ENCODE measurements around the gene RNF43. TPM values are rescaled to one million over a fixed set of nuclear protein-coding genes. Genes with fewer than 3 reads are reported as not detected.

RNF43 gene
- total RNA-seq, 1 donor from 2014 or later: 19.0 TPM

GRCh38 chr17:58381124-58382035, 36.0 kb downstream of the RNF43 start:
- peak; percentile 46 for DNase-seq (ENCODE audit: low spot score)

DNA sequence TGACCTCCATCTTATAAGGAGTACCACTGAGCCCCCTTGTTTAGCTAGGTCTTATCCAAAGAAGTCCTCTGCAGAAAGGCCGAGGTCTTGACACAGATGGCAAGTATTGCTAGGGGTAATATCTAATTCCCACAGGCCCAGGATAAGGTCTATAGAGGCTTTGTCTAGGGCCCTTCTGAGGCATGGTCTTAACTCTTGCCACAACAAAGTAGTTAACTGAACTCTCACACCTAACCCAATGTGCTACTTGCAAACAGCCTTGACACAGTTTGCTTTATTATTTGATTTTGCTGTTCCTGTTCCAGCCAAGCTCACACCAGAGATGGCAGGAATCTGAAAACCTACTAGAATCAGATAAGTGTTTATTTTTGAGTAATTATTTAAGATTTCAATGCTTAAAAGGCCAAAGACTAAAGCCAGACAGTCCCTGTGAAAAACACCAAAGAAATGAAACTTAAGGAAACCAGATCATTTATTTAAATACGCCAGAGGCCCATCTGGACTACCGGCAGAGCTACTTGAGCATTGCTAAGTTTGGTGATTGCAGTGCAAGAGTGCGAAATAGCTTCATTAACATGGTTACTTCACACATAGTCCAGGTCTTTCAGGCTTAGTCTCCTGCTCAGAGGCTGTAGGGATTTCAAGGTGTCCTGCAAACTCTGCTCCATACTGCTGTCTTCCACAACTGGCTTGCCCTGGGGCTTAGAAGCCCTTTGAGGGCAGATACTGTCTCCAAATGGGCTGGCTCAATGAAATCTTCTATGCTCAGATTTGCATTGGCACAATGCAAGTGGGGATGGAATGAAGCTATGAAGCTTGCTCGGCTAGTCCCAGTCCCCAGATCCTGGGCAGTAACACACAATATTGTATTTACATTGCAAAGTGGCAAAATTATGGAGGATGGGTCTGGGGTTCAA, 36.9 kb downstream of the RNF43 start:
- DNase-seq (ENCODE audit: low spot score): no peak

DNA sequence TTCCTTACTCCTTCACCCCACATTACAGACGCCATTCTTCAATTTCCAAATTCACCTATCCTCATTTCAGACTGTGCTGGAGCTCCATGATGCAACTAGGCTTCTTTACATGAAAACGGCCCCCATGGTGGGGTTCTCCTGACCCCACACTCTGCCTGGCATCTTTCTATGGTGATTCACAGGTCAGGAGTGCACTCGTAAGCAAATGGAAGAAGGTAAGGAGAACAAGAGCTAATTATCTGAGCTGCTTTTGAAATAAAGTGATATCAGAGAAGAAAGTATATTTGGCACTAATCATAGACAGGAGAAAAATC, 37.9 kb downstream of the RNF43 start:
- DNase-seq (ENCODE audit: low spot score): no peak

DNA sequence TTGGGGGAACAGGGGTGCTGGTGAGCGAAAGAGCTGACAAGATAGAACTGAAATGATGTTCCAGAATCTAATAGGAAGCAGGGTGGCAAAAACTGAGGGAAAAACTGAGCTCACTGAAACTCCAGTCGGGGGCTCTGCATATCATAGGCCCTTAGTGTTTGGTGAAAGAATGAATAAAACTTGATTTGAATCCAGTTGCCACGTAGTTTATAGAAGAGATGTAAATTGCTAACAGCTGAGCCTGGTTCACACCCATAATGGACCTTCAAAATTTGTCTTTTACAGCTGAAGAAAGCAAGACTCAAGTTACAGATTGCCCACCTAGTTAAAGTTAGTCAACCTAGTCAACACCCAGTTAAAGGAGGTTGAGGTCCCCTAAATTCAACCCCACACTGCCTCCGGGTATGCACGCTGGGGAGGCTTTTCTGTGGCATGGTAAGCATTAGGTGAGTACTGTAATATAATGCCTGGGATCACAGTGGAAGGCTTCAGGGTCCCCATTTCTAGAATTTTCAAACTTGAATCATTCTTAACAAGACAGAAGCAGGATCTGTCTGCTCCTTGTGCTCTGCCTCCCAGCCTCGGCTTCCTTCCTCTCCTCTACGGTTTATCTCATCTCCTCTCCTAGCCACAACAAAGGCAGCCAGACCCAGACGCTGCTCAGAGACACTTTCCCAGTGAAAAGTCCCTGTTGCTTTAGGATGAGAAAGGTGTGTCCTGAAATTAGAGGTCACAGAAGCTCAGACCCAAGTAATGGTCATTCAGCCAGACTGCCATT, 38.4 kb downstream of the RNF43 start:
- no peak for DNase-seq (ENCODE audit: low spot score)

GRCh38 chr17:58377661-58378060, 39.7 kb downstream of the RNF43 start:
- no peak for DNase-seq (ENCODE audit: low spot score)

DNA sequence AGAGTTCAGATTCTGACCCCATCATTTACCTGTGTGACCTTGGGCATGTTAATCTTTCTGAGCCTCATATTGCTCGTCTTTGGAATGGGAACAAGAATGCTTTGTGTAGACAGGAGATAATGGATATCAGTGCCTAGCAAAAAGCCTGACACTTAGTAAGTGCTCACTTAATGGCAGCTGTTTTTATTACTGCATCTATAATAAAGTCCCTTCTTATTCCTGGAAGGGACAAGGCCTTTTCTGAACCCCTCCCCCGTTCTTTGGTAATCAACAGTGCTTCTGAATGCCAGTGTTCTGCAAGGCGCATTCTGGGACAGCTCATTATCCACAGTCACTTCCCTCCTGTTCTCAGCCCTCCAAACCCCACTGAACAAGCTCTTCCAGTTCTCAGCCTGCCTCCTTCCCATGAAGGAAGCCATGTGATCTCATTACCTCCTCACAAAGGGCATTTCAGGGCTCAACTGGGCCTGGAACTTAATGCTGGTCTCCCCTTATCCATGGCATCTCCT, 40.2 kb downstream of the RNF43 start:
- peak; percentile 61 for DNase-seq (ENCODE audit: low spot score)

- DNase-seq (ENCODE audit: low spot score): no peak
Measured at GRCh38 chr17:58376472-58377000, 40.8 kb downstream of the RNF43 start.

- DNase-seq (ENCODE audit: low spot score): no peak
Measured at GRCh38 chr17:58375811-58376210, 41.5 kb downstream of the RNF43 start.

GRCh38 chr17:58375256-58375655, 42.1 kb downstream of the RNF43 start:
- no peak for DNase-seq (ENCODE audit: low spot score)

DNA sequence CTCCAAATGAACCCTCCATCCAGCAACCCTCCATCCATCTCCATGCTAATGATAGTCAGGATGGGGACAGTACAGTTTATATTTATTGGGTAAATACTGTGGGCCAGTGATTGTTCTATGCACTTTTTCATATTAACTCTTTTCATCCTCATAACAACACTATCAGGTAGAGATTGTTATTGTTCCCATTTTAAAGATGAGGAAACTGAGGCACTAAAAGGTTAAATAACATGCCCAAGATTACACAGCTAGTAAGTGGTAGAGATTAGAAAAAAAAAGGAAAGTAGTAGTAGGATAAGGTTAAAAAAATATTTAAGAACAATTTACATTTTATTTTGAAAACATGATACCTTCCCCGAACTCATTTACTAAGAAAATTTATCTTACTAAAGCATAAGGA, 43.4 kb downstream of the RNF43 start:
- DNase-seq (ENCODE audit: low spot score): no peak

DNA sequence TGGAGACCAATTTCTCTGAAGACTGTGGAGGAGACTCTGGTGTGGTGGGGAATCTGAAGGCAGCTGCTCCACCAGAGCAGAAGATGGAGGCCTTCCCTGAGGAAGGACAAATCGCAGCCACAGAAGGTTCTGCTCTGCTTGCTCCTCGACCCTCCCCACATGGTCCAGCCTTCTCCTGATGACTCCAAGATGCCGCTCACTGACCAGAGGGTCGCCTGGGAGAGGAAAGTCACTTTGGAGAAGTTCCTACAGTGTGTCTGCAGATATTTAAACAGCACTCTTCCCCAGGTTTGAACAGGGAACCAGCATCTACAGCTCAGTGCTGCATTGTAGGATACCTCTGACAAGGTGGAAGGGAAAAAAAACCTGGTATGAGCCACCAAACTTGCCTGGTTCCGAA, 44.3 kb downstream of the RNF43 start:
- no peak for DNase-seq (ENCODE audit: low spot score)

GRCh38 chr17:58371300-58371950, 45.9 kb downstream of the RNF43 start:
- no peak for DNase-seq (ENCODE audit: low spot score)

GRCh38 chr17:58370716-58371115, 46.6 kb downstream of the RNF43 start:
- DNase-seq (ENCODE audit: low spot score): no peak

- DNase-seq (ENCODE audit: low spot score): no peak
Measured at GRCh38 chr17:58370309-58370708, 47.0 kb downstream of the RNF43 start.

GRCh38 chr17:58369214-58370031, 47.9 kb downstream of the RNF43 start:
- DNase-seq (ENCODE audit: low spot score): no peak

DNA sequence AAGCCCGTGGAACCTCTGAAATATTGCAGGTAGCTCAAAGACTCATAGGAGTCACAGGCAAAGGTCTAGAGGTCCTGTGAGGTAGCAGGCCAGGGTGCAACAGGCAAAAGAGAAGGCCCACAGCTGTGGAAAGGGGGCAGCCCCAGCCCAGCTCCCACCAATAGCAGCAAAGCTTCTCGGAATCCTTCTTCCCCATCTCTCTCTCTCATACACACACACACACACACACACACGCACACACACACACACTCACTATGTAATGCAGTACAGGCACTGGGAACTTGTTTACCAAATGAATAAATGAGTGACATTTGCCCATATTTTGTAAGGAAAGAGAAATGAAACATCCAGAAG, 48.5 kb downstream of the RNF43 start:
- no peak for DNase-seq (ENCODE audit: low spot score)

Data from mucosa of gallbladder (tissue), 1 donor.